Astrocyte of the spinal cord (primary cell): ENCODE data around the gene TEX51.

Experiments used
- DNase-seq: peaks from one replicate; pipeline ENCODE4 v3.0.0; 2011; ENCODE audit warnings: low read depth, low spot score
- H3K4me3 ChIP-seq: 2 replicates; pipeline ENCODE4 v1.5.1; 2011; ENCODE audit warnings: low read depth, mild to moderate bottlenecking, low read length, moderate library complexity
- CTCF ChIP-seq: IDR thresholded peaks from 2 replicates; pipeline ENCODE4 v1.5.1; 2012; ENCODE audit warnings: low read depth, mild to moderate bottlenecking, low read length, inconsistent platforms
- in situ Hi-C: cut with HindIII; loops from 2 replicates; pipeline ENCODE4 v1.10.0; 2017; ENCODE audit warnings: low sequenced_read_pairs

TEX51 gene

GRCh38 chr2:126855606-126856005, 43.1 kb upstream of the TEX51 start:
- no peak for DNase-seq
- no peak for TF ChIP-seq CTCF
- in situ Hi-C loops, result no loop called here

GRCh38 chr2:126856403-126856802, 42.3 kb upstream of the TEX51 start:
- no peak for TF ChIP-seq CTCF
- in situ Hi-C loops, result no loop called here
- DNase-seq, result no peak
- no peak overlapping the region for H3K4me3 ChIP-seq

More at GRCh38 chr2:126855606-126856005, 43.1 kb upstream of the TEX51 start:
- no peak overlapping the region for H3K4me3 ChIP-seq

- in situ Hi-C loops, result no loop called here
- TF ChIP-seq CTCF, result no peak
- H3K4me3 ChIP-seq, result no peak overlapping the region
- DNase-seq, result no peak
Measured at GRCh38 chr2:126857502-126857901, 41.2 kb upstream of the TEX51 start.

- no peak for DNase-seq
- in situ Hi-C loops, result no loop called here
- no peak for TF ChIP-seq CTCF
- no peak overlapping the region for H3K4me3 ChIP-seq
Measured at GRCh38 chr2:126858013-126858412, 40.7 kb upstream of the TEX51 start.

- no peak for TF ChIP-seq CTCF
- DNase-seq, result no peak
- H3K4me3 ChIP-seq, result no peak overlapping the region
- in situ Hi-C loops, result no loop called here
Measured at GRCh38 chr2:126858436-126858835, 40.3 kb upstream of the TEX51 start.

GRCh38 chr2:126858991-126859390, 39.7 kb upstream of the TEX51 start:
- DNase-seq, result no peak
- H3K4me3 ChIP-seq, result no peak overlapping the region
- TF ChIP-seq CTCF, result no peak
- in situ Hi-C loops, result no loop called here

GRCh38 chr2:126859631-126860030, 39.1 kb upstream of the TEX51 start:
- in situ Hi-C loops, result no loop called here
- no peak for TF ChIP-seq CTCF
- no peak for DNase-seq
- no peak overlapping the region for H3K4me3 ChIP-seq
